ENCODE measurements around the gene ZNF563.
"Not testable (repeated sequence)": the region's sequence is repeated elsewhere in the genome, so short reads cannot be mapped to it uniquely, and the experiment has no call there.

Gene ZNF563

GRCh38 chr19:12333162-12334159, at the start of gene ZNF563:
TSS of gene ZNF563 (minus strand) at chr19:12333633. CDS start at chr19:12333482, 151 bp downstream.
- DNase-seq: peak; percentile 95 to 96

DNA sequence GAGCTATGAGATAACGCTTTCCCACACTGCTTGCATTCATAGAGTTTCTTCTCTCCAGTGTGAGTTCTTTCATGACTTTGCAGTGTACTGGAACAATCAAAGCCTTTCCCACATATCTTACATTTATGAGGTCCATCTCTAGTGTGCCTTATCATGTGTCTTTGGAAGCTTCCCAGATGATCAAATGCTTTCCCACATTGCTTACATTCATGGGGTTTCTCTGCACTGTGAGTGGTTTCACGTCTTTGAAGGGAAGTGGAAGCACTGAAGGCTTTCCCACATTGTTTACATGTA, 47.0 kb upstream of the ZNF563 start:
- DNase-seq: no peak

GRCh38 chr19:12379732-12380443, 46.5 kb upstream of the ZNF563 start:
- DNase-seq: no peak

GRCh38 chr19:12374026-12374425, 40.6 kb upstream of the ZNF563 start:
- no peak for DNase-seq

GRCh38 chr19:12365236-12366162, 32.1 kb upstream of the ZNF563 start, which contains the start of gene ZNF442:
TSS of gene ZNF442 (minus strand) at chr19:12365683. CDS start at chr19:12363631, 2,052 bp downstream.
- DNase-seq: peak; percentile 86 to 90

DNA sequence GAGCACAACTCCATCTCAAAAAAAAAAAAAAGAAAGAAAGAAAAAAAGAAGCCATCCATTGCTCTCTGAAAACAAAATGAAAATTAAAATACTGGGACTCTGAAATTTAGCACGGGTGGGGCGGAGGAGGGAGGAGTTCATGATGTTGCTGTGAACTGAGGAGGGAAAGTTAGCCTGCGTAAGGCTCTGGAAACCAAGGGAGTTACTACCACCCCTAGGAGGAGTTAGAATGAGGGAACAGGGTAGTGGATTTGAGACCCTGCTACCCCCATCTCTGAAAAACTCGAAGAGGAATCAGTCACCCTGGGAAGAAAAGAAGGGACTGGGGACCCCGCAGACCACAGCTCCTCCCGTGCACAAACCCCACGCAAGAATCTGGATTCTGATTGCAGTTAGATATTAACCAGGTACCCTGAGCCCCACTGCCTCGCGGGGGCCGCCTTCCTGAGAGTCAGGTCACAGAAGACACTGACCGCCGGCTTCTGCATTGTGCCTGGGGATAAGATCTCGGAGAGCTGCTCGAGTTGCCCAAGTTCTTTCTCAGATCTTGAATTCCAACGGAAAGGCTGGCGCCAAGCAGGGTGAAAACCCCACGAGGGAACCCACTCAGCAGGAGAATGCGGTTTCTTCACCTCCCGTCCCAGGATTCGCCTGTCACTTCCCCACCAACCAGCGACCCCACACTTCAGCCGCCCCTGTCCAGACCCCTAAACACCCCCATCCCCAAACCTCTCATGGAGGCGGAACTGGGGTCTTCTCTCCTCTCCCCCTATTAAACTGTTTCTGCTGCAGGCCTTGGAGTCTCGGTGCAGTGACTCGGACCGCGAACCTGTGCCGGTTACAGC, 31.2 kb upstream of the ZNF563 start:
- DNase-seq: no peak

DNA sequence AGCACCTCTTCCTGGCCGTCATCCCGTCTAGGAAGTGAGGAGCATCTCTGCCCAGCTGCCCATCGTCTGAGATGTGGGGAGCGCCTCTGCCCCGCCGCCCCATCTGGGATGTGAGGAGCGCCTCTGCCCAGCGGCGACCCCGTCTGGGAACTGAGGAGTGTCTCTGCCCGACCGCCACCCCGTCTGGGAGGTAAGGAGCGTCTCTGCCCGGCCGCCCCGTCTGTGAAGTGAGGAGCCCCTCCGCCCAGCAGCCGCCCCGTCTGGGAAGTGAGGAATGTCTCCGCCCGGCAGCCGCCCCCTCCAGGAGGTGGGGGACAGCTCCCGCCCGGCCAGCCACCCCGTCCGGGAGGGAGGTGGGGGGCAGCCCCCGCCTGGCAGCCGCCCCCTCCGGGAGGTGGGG, 28.8 kb upstream of the ZNF563 start:
- DNase-seq: not testable (repeated sequence)

GRCh38 chr19:12353375-12353774, 19.9 kb upstream of the ZNF563 start:
- no peak for DNase-seq

DNA sequence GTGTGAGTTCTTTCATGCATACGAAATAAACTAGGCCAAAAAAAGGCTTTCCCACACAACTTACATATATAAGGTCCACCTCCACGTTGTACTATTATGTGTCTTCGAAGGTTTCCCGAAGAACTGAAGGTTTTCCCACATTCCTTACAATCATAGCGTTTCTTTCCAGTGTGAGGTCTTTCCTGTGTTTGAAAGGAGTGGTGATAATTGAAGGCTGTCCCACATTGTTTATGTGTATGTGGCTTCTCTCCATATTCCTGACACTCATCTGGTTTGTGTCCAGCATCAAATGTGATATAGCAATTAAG, 17.4 kb upstream of the ZNF563 start:
- no peak for DNase-seq

DNA sequence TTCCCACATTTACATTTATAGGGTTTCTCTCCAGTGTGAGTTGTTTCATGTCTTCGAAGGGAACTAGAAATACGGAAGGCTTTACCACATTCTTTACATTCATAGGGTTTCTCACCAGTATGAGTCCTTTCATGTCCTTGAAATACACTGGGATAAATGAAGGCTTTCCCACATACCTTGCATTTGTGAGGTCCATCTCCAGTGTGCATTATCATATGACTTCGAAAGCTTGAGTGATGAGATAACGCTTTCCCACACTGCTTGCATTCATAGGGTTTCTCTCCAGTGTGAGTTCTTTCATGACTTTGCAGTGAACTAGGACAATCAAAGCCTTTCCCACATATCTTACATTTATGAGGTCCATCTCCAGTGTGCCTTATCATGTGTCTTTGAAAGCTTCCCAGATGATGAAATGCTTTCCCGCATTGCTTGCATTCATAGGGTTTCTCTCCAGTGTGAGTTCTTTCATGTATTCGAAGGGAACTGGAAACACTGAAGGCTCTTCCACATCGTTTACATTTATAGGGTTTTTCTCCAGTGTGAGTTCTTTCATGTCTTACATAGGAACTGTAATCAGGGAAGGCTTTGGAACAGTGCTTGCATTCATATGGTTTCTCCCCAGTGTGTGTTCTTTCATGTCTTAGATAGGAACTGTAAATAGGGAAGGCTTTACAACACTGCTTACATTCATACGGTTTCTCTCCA, 16.9 kb upstream of the ZNF563 start:
- DNase-seq: no peak

DNA sequence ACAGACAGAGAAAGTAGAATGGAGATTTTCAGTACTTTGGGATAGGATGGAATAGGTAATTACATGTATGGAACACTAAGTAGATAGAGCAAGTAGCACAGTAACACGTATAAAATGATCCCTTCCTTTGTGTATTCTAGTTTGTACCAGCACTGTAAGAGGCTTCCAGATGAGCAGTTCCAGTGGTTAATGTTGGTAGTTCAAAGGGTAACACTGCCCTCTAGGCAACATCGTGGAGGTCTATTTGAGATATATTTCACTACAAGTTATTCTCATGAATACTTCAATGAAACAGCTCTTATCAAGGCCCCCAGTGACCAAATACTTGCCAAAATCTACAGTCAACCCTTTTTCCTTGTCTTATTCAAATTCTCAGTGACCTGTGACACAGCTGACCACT, 13.5 kb upstream of the ZNF563 start:
- DNase-seq: no peak

- DNase-seq: no peak
These were observed 11.8 kb upstream of the ZNF563 start for GRCh38 chr19:12345197-12345596.

DNA sequence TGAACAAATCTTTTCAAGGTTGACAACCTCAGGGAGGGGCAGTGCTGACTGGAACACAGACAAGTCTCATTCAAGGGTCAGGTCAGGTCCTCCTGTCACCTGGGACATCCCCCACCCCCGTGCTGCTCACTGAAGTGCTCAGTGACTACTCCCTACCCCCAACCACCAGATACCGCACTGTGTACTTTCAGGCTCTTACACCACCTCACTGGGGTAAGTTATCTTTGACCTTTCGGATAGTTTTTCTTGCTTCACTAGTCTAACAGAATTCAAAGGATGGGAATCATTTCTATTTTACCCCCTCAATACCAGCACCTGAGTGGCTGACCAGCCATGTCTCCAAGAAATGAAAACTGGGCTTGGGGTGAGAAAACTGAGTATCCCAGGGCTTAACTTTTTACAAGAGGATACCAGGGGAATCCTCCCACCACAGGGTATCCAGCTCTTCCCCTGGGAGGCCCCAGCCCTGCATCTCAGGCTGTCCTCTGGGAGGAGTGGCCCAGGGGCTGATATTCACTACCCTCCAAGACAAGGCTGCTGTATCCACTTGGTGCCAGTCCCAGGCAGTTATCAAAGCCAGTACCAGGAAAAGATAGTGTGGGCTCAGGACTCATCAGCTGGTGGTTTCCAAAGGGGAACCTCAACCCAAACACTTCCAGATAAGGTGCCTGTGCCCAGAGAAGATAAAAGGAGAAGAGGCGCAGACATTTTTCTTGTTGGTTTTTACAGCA, 2.1 kb downstream of the ZNF563 start:
- DNase-seq: no peak

DNA sequence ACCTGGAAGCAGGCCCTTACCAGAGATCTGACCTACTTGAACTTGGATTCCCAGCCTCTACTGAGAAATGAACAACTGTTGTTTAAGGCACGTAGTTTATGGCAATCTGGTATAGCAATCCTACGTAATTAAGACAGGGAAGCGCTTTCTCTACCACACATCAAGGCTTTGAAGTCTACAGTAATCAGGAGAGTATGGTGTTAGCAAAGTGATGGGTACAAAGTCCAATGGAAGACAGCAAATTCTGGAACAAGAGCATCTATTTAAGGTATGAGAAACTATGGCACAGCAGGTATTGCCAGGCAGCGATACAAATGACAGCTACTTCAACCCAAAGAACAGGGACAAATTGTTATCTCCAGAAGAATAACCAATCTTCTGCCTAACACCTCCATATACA, 3.1 kb downstream of the ZNF563 start:
- DNase-seq: no peak

DNA sequence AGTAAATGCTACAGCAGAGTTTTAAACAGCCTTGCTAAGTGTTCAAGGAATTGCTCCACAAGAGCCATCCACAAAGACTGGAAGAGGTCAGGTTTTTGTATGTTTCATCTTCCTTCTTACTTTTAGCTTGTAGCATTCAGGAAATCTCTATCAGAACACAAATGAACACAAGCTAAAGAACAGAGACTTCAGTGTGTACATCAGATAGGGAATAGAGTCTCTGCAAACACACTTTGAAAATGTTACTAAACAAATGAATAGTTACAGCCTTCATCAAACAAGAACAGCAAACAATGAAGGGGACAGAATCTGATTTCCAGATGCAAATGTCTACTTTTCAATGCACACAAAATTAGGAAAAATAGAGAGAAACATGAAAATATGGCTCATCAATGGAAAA, 7.7 kb downstream of the ZNF563 start:
- DNase-seq: no peak

DNA sequence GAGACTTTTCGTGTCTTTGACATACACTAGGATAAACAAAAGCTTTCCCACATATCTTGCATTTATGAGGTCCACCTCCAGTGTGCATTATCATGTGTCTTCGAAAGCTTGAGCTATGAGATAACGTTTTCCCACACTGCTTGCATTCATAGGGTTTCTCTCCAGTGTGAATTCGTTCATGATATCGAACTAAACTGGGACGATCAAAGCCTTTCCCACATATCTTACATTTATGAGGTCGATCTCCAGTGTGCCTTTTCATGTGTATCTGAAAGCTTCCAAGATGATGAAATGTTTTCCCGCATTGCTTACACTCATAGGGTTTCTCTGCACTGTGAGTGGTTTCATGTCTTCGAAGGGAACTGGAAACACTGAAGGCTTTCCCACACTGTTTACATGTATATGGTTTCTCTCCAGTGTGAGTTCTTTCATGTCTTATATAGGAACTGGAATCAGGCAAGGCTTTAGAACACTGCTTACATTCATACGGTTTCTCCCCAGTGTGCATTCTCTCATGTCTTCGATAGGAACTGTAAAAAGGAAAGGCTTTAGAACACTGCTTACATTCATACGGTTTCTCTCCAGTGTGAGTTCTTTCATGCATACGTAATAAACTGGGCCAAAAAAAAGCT, 14.5 kb downstream of the ZNF563 start:
- no peak for DNase-seq

GRCh38 chr19:12314553-12314952, 18.9 kb downstream of the ZNF563 start:
- DNase-seq: no peak

DNA sequence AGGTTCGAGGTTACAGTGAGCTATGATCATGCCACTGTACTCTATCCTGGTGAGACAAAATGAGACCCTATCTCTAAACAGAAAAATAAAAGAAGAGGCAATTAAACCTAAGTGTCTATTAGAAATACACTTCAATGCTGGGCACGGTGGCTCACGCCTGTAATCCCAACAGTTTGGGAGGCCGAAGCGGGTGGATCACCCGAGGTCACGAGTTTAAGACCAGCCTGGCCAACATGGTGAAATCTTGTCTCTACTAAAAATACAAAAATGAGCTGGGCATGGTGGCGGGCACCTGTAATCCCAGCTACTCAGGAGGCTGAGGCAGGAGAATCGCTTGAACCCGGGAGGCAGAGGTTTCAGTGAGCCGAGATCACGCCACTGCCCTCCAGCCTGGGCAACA, 24.5 kb downstream of the ZNF563 start:
- not testable (repeated sequence) for DNase-seq

DNA sequence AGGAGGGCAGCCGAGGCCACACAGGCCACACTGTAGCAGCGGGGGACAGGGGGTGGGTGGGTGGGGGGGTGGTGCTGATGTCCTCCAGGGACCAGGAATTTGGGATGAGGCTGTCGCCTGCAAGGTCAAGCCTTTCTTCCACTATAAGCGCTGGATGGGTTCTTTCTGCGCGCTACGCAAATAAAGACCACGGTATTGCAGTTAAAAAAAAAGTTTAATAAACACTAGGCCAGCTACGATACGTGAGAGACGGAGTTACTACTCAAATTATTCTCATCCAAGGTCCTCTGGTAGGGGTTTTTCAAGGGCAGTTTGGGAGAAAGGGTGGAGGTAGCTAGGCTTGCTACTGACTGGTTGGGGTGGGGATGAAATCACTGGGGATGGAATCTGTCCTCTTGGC, 38.2 kb downstream of the ZNF563 start:
- DNase-seq: no peak

Measured in SHP77 (cell line).